ENCODE data around the gene SIRT2.

SIRT2 gene

GRCh38 chr19:38921420-38922274, 22.2 kb upstream of the SIRT2 start:
- DNase-seq = no peak

GRCh38 chr19:38920602-38921419, 21.4 kb upstream of the SIRT2 start:
- DNase-seq = no peak

- DNase-seq = no peak
These were observed 20.6 kb upstream of the SIRT2 start for GRCh38 chr19:38919837-38920601.

- DNase-seq = no peak
These were observed 19.1 kb upstream of the SIRT2 start for GRCh38 chr19:38918526-38918925.

DNA sequence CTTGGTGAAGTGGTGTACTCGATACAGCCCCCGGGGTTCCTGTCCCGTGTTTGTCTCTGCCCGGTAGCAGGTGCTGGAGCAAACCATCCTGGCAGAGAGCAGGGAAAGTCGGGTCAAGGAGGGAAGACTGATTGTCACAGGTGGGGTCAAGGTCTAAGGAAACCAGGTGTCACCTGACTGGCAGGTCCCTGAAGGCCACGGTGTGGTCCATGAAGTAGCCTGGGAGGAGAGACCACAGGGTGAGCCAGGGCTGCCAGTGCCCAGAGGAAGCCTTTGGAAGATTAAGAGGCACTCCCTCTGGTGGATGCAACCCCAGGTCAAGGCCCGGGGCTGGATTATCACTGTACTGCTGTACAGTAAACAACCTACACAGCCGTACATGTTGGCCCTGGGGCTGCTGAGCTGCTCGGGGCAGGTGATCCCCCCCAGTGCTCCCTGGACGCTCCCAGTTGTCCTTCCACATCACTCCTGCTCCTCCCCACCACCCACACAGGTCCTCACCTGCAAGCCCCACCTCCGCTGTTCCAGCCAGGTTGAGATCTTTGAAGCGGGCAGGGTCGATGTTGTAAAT, 18.6 kb upstream of the SIRT2 start:
- DNase-seq = no peak

GRCh38 chr19:38917516-38917915, 18.1 kb upstream of the SIRT2 start:
- no peak for DNase-seq

- no peak for DNase-seq
These were observed 16.2 kb upstream of the SIRT2 start for GRCh38 chr19:38915329-38916321.

- no peak for DNase-seq
These were observed 14.5 kb upstream of the SIRT2 start for GRCh38 chr19:38913958-38914357.

GRCh38 chr19:38912600-38913514, 13.4 kb upstream of the SIRT2 start:
- DNase-seq = no peak

DNA sequence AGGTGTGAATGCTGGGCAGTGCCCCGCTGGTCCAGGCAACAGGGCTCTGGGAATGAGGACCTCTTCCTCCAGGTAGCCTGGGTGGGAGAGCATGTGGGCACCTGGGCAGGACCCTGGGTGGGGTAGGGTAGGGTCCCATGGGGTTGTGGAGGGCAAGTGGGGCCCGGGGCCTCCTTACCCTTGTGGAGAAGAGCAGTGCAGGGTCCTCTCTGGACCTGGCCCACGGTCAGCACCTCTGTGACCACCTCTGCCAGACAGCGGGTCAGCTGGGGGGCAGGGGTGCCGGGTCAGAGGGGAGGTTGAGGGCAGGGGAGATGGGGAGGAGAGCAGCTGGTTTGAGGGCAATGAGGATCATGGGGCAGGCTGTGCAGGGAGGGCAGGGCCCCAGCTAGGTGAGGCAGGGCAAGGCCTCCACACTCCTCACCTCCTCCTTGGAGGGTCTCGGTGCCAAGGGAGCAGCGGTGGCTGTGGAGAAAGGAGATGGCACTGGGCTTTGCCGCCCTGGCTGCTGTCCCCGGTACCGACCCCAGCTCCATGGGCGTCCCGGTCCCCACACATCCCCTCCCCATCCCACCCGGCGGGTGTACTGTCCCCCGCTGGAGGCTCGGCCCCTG, 12.1 kb upstream of the SIRT2 start:
- DNase-seq = no peak

GRCh38 chr19:38910488-38910887, 11.1 kb upstream of the SIRT2 start:
- DNase-seq = no peak

DNA sequence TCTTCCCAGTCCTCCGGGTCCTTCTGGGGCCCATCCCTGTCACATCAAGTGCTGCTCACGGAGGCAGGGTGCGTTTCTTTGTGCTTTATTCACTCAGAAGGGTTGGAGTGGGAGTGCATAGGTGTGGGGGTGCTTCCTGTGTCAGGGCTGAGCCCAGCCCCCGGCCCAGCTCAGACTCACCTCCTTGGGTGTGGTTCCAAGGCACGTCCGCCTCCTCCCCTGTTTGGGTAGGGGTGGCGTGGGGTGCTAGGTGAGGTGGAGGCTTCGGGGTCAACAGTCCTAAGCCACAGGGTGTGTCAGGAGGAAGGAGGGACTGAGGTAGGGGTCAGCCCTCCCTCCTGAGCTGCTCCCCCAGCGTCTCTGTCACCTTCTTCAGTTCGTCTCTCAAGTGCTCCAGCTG, 9.5 kb upstream of the SIRT2 start:
- no peak for DNase-seq

- DNase-seq = no peak
These were observed 8.3 kb upstream of the SIRT2 start for GRCh38 chr19:38907670-38908069.

GRCh38 chr19:38907227-38907626, 7.8 kb upstream of the SIRT2 start:
- no peak for DNase-seq

- DNase-seq = no peak
These were observed 6.2 kb upstream of the SIRT2 start for GRCh38 chr19:38905620-38906019.

DNA sequence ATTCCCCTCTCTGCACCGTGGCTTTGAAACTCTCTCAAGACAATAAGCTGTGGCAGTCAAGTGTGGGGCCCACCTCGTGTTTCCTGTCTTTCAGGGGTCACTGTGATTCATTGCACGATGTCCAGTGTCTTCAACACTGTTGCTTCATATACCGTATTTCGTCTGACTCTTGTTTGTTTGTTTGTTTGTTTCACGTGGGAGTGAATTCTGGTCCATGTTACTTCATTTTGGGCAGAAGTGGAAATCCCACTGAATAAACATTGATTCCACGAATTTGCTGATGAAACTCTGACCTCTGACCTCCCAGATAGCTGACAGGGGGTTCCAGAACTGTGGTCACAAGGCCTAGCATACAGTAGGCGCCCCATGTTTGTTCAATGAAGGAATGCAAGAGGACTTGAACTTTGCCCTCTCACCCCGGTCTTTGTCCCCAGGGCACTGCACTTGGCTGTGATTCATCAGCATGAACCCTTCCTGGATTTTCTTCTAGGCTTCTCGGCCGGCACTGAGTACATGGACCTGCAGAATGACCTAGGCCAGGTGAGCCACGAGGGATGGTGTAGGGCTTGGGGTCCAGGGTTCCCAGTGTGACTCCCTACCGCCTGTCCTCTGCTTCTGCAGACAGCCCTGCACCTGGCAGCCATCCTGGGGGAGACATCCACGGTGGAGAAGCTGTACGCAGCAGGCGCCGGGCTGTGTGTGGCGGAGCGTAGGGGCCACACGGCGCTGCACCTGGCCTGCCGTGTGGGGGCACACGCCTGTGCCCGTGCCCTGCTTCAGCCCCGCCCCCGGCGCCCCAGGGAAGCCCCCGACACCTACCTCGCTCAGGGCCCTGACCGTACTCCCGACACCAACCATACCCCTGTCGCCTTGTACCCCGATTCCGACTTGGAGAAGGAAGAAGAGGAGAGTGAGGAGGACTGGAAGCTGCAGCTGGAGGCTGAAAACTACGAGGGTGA, 5.4 kb upstream of the SIRT2 start:
- DNase-seq = no peak

DNA sequence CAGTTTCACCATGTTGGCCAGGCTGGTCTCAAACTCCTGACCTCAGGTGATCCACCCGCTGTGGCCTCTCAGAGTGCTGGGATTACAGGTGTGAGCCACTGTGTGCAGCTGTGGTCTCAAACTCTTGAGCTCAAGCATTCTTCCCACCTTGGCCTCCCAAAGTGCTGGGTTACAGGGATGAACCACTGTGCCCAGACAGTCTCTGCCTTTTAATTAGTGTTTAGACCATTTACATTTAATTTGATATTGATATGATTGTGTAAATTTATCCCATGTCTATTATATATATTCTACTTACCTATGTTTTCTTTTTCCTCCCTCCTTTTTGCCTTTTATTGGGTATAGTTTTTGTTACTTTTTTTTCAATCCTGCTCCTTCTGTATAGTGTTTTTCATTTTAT, 2.3 kb upstream of the SIRT2 start:
- DNase-seq = no peak

DNA sequence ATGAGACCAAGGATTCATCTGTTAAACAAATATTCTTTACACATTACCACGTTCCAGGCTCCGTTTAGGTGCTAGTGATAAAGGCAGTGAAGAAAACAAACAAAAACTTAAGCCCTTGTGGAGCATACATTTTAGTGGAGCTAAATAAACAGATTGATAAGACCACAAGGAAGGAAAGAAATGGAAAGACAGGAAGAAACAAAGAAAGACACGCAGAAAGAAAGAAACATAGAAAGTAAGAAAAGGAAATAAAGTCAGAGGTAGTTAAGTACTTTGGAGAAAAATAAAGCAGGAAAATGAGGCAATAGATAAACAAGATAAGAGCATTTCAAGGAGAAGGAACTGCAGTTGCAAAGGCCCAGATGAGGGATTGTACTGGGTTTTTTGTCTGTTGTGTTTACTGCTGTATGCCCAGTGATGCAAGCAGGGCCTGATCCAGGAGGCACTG, 1.3 kb upstream of the SIRT2 start:
- DNase-seq = no peak

Measured in right kidney (tissue), 1 donor.